HG02678 (cell line): ENCODE data around the gene RETREG3.

ENCODE experiments used
- ATAC-seq: cut with Tn5 transposase; IDR thresholded peaks from one replicate; pipeline ENCODE4 v1.9.1; 2021; ENCODE audit warnings: mild to moderate bottlenecking, moderate library complexity; ENCODE audit not compliant: unreplicated experiment

RETREG3 gene

GRCh38 chr17:42535155-42536047, 73.8 kb downstream of the RETREG3 start:
- ATAC-seq, result no peak

- ATAC-seq, result no peak
These were observed 77.5 kb downstream of the RETREG3 start for GRCh38 chr17:42531455-42532354.

- ATAC-seq, result no peak
These were observed 78.2 kb downstream of the RETREG3 start for GRCh38 chr17:42530952-42531454.
